Activated naive CD4-positive, alpha-beta T cell (primary cell): ENCODE measurements around the gene ZFR.
A peak's percentile ranks its signal among the peaks of the same experiment; 100 is the strongest.
"Not testable (repeated sequence)": the region's sequence is repeated elsewhere in the genome, so short reads cannot be mapped to it uniquely, and the experiment has no call there.

Experiments
- DNase-seq, 4 experiments: peaks; one replicate each; lab custom pipeline; 2025; lab: John Stamatoyannopoulos, UW

ZFR gene

GRCh38 chr5:32319926-32320543, 124.5 kb downstream of the ZFR start:
- DNase-seq: no peak

GRCh38 chr5:32319392-32319791, 125.1 kb downstream of the ZFR start:
- DNase-seq: no peak

- DNase-seq: no peak
Observed at GRCh38 chr5:32317041-32317440, 127.5 kb downstream of the ZFR start.

GRCh38 chr5:32315221-32316014, 129.1 kb downstream of the ZFR start:
- DNase-seq: no peak

GRCh38 chr5:32314658-32315057, 129.9 kb downstream of the ZFR start:
- no peak for DNase-seq

GRCh38 chr5:32314152-32314488, 130.4 kb downstream of the ZFR start:
- DNase-seq: not testable (repeated sequence)

- peak; percentile 95 to 100 (median 98) for DNase-seq
Observed at GRCh38 chr5:32312595-32313332, 131.8 kb downstream of the ZFR start, which contains the start of gene MTMR12. TSS of gene MTMR12 (minus strand) at chr5:32312939. CDS start at chr5:32312838, 101 bp downstream.

GRCh38 chr5:32312197-32312594, 132.3 kb downstream of the ZFR start:
- peak in 2 of 4 experiments; percentile 47 to 49 for DNase-seq

- DNase-seq: no peak
Observed at GRCh38 chr5:32311404-32312196, 132.9 kb downstream of the ZFR start.

- DNase-seq: no peak
Observed at GRCh38 chr5:32309761-32310160, 134.8 kb downstream of the ZFR start.

- DNase-seq: no peak
Observed at GRCh38 chr5:32308946-32309345, 135.6 kb downstream of the ZFR start.

- no peak for DNase-seq
Observed at GRCh38 chr5:32307769-32308194, 136.8 kb downstream of the ZFR start.

- DNase-seq: no peak
Observed at GRCh38 chr5:32304622-32305021, 139.9 kb downstream of the ZFR start.
